Osteocyte (in vitro differentiated cells): ENCODE results near the gene SDR42E1. TPM values are rescaled to one million over a fixed set of nuclear protein-coding genes. Genes with fewer than 3 reads are reported as not detected.

Source experiments
- DNase-seq: peaks from one replicate; pipeline ENCODE4 v3.0.0; 2021; ENCODE audit warnings: mixed read lengths; ENCODE audit not compliant: unreplicated experiment; ENCODE audit errors: extremely low spot score
- H3K27ac Mint-ChIP-seq: one replicate; pipeline ENCODE4 v1.8.0; 2021; ENCODE audit warnings: mild to moderate bottlenecking, mixed read lengths; ENCODE audit not compliant: unreplicated experiment
- H3K27me3 Mint-ChIP-seq: one replicate; pipeline ENCODE4 v1.8.0; 2021; ENCODE audit warnings: mixed read lengths; ENCODE audit not compliant: unreplicated experiment
- H3K36me3 Mint-ChIP-seq: one replicate; pipeline ENCODE4 v1.8.0; 2021; ENCODE audit warnings: mixed read lengths; ENCODE audit not compliant: unreplicated experiment
- H3K4me1 Mint-ChIP-seq: one replicate; pipeline ENCODE4 v1.8.0; 2021; ENCODE audit warnings: mixed read lengths; ENCODE audit not compliant: unreplicated experiment
- H3K4me3 Mint-ChIP-seq: one replicate; pipeline ENCODE4 v1.8.0; 2021; ENCODE audit warnings: mild to moderate bottlenecking, moderate library complexity, mixed read lengths; ENCODE audit not compliant: unreplicated experiment
- H3K9me3 Mint-ChIP-seq: one replicate; pipeline ENCODE4 v1.8.0; 2021; ENCODE audit warnings: mixed read lengths; ENCODE audit not compliant: unreplicated experiment
- CTCF ChIP-seq: fragments of 200-600 bp; sonication (generic); IDR thresholded peaks from 2 replicates; pipeline ENCODE4 v1.5.0; 2021; ENCODE audit warnings: antibody characterized with exemption, mild to moderate bottlenecking, moderate library complexity
- total RNA-seq: library from RNA; stranded (reverse); gene quantifications from 2 replicates; pipeline ENCODE4 v1.2.1, GENCODE V29; 2021

SDR42E1 gene
- total RNA-seq, 1 donor from 2014 or later, result not detected

GRCh38 chr16:82024316-82024715 lies 13.0 kb upstream of the SDR42E1 start:
- no peak for TF ChIP-seq CTCF
- H3K36me3 Mint-ChIP-seq, result no peaks in the 10 kb centered on the region
- H3K27ac Mint-ChIP-seq, result no peak overlapping the region
- no peak for DNase-seq
- H3K4me1 Mint-ChIP-seq, result no peaks in the 10 kb centered on the region
- H3K27me3 Mint-ChIP-seq, result peaks cover 14% of the 10 kb centered on the region
- no peak overlapping the region for H3K4me3 Mint-ChIP-seq
- H3K9me3 Mint-ChIP-seq, result no peaks in the 10 kb centered on the region

GRCh38 chr16:82023206-82023605 lies 11.9 kb upstream of the SDR42E1 start:
- H3K9me3 Mint-ChIP-seq, result no peaks in the 10 kb centered on the region
- H3K27ac Mint-ChIP-seq, result no peak overlapping the region
- H3K4me1 Mint-ChIP-seq, result no peaks in the 10 kb centered on the region
- no peak overlapping the region for H3K4me3 Mint-ChIP-seq
- H3K27me3 Mint-ChIP-seq, result peaks cover 14% of the 10 kb centered on the region
- no peak for TF ChIP-seq CTCF
- H3K36me3 Mint-ChIP-seq, result no peaks in the 10 kb centered on the region
- DNase-seq, result no peak

GRCh38 chr16:82020051-82020450 lies 8.8 kb upstream of the SDR42E1 start:
- Mint-ChIP-seq H3K36me3 (no peaks in the 10 kb centered on the region), H3K27me3 (peaks cover 14% of the 10 kb centered on the region)

GRCh38 chr16:82019535-82019934 lies 8.3 kb upstream of the SDR42E1 start:
- H3K4me1 Mint-ChIP-seq, result no peaks in the 10 kb centered on the region
- no peaks in the 10 kb centered on the region for H3K36me3 Mint-ChIP-seq
- no peaks in the 10 kb centered on the region for H3K9me3 Mint-ChIP-seq
- no peak overlapping the region for H3K27ac Mint-ChIP-seq
- H3K4me3 Mint-ChIP-seq, result no peak overlapping the region
- no peak for DNase-seq
- TF ChIP-seq CTCF, result no peak
- H3K27me3 Mint-ChIP-seq, result peaks cover 14% of the 10 kb centered on the region

More at GRCh38 chr16:82020051-82020450, 8.8 kb upstream of the SDR42E1 start:
- DNase-seq, result no peak
- Mint-ChIP-seq H3K4me3 (no peak overlapping the region), H3K9me3 (no peaks in the 10 kb centered on the region), H3K27ac (no peak overlapping the region), H3K4me1 (no peaks in the 10 kb centered on the region)
- TF ChIP-seq CTCF, result no peak

GRCh38 chr16:82017911-82018568 lies 6.8 kb upstream of the SDR42E1 start:
- peaks cover 4% of the 10 kb centered on the region for H3K27me3 Mint-ChIP-seq
- no peak for DNase-seq
- no peaks in the 10 kb centered on the region for H3K4me1 Mint-ChIP-seq
- H3K9me3 Mint-ChIP-seq, result no peaks in the 10 kb centered on the region
- H3K4me3 Mint-ChIP-seq, result no peak overlapping the region
- TF ChIP-seq CTCF, result no peak
- H3K36me3 Mint-ChIP-seq, result no peaks in the 10 kb centered on the region
- no peak overlapping the region for H3K27ac Mint-ChIP-seq
